Umbilical cord (tissue), 2 donors: Measurements from ENCODE around the gene ATP23. TPM values are rescaled to one million over a fixed set of nuclear protein-coding genes. Genes with fewer than 3 reads are reported as not detected.

Experiments used
- DNase-seq: peaks from one replicate; pipeline ENCODE4 v3.0.0-alpha.2; 2015; ENCODE audit warnings: low spot score
- total RNA-seq: library from RNA; depleted of rRNA; stranded (reverse); fragments of >200 nt; gene quantifications from one replicate; pipeline ENCODE4 v1.2.3, GENCODE V29; 2014; ENCODE audit warnings: low replicate concordance; ENCODE audit not compliant: insufficient read depth

Gene ATP23
- total RNA-seq, 1 donor from 2014 or later = 36.1 TPM

GRCh38 chr12:57908511-57908910 lies 32.9 kb upstream of the ATP23 start:
- DNase-seq = no peak

- DNase-seq = no peak
Measured at GRCh38 chr12:57909056-57909455, 32.3 kb upstream of the ATP23 start.

GRCh38 chr12:57909611-57910010 lies 31.8 kb upstream of the ATP23 start:
- DNase-seq = no peak

GRCh38 chr12:57918147-57918546 lies 23.2 kb upstream of the ATP23 start:
- DNase-seq = no peak

- DNase-seq = no peak
Measured at GRCh38 chr12:57927086-57927485, 14.3 kb upstream of the ATP23 start.

GRCh38 chr12:57929092-57929830 lies 12.1 kb upstream of the ATP23 start:
- no peak for DNase-seq

- no peak for DNase-seq
Measured at GRCh38 chr12:57934819-57935218, 6.5 kb upstream of the ATP23 start.

- no peak for DNase-seq
Measured at GRCh38 chr12:57935331-57935730, 6.0 kb upstream of the ATP23 start.

- DNase-seq = peak; percentile 98
Measured at GRCh38 chr12:57935839-57936512, 5.4 kb upstream of the ATP23 start.

- DNase-seq = no peak
Measured at GRCh38 chr12:57936513-57936883, 4.9 kb upstream of the ATP23 start.

- DNase-seq = no peak
Measured at GRCh38 chr12:57939291-57939690, 2.1 kb upstream of the ATP23 start.

- peak; percentile 5 for DNase-seq
Measured at GRCh38 chr12:57940052-57940914, 1.1 kb upstream of the ATP23 start.

GRCh38 chr12:57940915-57941164 lies 527 bp upstream of the ATP23 start:
- no peak for DNase-seq

- DNase-seq = no peak
Measured at GRCh38 chr12:57943438-57944080, 2.2 kb downstream of the ATP23 start.

- no peak for DNase-seq
Measured at GRCh38 chr12:57944313-57945023, 3.1 kb downstream of the ATP23 start.

GRCh38 chr12:57952766-57953165 lies 11.4 kb downstream of the ATP23 start:
- no peak for DNase-seq

GRCh38 chr12:57954768-57955167 lies 13.4 kb downstream of the ATP23 start:
- no peak for DNase-seq

GRCh38 chr12:57958061-57958657 lies 16.8 kb downstream of the ATP23 start:
- no peak for DNase-seq

GRCh38 chr12:57964421-57964820 lies 23.1 kb downstream of the ATP23 start:
- DNase-seq = no peak

GRCh38 chr12:57965766-57966165 lies 24.4 kb downstream of the ATP23 start:
- no peak for DNase-seq

GRCh38 chr12:57966536-57966935 lies 25.2 kb downstream of the ATP23 start:
- no peak for DNase-seq
